HG03159 (cell line): ENCODE data around the gene SCAMP4.

Experiments
- ATAC-seq: cut with Tn5 transposase; IDR thresholded peaks from one replicate; pipeline ENCODE4 v1.9.1; 2021; ENCODE audit warnings: mild to moderate bottlenecking, moderate library complexity; ENCODE audit not compliant: unreplicated experiment

SCAMP4 gene

DNA sequence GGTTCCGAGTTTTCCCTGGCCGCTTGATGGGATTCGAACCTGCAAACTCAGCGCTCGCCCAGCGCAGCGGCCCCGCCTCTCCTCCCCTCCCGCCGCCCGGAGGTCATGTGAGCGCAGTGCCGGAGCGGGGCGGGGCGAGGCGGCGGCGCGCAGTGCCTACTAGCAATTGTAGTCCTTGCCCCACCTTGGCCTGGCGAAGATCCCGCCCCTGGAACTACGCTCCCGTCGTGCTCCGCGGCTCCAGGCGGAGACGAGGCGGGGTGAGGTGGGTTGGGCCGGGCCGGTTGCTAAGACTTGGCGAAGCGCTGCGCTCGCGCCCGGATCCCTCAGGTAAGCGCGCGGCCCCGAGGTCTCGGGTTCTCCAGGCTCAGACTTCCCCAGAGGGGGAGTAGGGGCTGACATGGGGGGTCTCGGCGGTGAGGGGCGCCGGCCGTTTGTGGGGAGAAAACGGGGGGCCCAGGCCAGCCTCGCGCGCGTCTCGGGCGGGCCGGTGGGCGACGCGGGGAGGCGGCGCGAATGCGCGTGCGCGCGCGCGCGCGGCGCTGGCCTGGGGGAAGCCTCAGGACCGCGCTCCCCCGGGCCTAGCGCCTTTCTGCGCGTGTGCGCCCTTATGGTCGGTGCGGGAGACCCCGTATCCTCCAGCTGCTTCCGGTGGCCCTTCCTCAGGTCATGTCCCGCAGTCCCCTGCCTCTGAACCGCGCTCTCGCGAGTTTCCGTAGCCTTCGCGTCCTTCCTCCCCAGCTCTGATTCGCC, at the start of gene SCAMP4, which contains the start of gene ADAT3:
TSS of gene SCAMP4 (plus strand) at position 290 of the 753 bp plus-strand sequence. CDS start 9,621 bp downstream, outside the sequence.
TSS of gene ADAT3 (plus strand) at position 290 of the 753 bp plus-strand sequence. CDS start 6,649 bp downstream, outside the sequence.
- peak; percentile 79 for ATAC-seq

- peak; percentile 5 for ATAC-seq
Measured at GRCh38 chr19:1855828-1856255, 49.4 kb upstream of the SCAMP4 start.

GRCh38 chr19:1856345-1856697, 48.9 kb upstream of the SCAMP4 start:
- ATAC-seq, result no peak

DNA sequence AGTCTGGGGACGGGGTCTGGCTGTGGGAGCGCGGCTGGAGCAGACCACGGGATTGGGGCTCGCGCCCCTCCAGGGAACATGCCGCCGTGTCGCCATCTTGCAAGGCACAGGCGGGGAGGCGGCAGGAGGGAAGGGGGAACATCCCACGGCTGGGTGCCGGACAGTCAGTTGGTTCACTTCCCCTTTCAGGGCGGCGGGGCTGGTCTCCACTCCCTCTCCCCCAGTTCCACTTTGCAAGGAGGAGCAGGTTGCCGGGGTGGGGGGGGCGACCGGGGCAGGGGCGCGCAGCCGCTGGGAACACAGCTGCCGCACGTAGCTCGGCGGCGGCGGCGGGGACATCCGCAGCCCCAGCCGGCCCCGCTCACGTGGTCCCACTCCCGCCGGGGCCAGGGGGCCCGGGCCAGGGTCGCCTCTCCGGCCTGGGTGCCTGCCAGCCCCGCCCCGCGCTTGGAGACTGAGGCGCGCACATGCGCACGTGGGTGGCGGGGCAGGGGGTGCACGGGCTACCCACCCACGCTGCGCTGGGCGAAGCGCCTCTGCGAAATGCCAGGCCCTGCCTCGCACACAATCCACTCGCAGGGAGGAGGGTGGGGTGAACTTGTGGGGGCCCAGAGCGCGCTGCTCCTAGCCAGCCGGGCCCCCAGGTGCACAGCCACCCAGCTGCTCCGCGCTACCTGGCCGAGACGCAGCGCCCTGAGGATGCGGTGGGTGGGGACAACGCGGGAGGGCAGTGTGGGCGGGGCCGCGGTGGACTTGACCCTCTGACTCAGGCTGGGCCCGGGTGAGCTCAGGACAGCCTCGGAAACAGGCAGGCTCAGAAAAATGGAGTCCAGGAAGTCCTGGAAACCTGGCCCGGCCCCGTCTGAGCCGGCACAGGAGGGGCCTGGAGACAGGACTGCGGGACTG, 48.2 kb upstream of the SCAMP4 start:
- peak; percentile 35 for ATAC-seq

DNA sequence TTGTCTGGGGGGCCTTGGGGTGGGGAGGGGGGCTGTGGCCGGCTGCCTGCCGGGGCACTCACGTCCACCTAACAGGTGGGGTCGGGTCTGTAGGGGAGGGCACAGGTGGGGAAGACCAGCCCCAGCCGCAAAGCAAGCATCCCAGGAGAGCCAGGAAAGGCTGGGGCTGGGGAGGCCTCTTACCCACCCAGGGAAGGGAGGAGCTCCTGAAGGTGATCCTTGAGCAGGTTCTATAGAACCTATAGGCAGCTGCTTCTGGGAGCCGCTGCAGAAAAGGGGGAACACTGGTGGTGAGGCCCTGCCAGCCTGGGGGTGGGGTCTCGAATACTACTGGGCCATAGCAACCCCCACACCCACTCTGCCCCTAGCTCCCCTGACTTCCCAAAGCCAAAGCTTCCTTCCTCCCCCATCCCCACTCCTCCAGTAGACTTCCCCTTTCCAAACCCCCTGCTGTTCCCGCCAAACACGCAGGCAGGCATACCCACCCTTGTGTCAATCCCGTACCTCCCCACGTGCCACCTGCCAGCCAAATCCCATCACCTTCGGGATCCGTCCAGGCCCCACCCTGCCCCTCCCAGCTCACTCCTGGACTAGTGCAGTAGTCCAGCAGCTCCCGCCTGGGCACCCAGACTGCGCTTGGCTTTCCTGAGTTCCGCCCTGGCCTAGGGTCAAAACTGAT, 47.4 kb upstream of the SCAMP4 start:
- ATAC-seq, result no peak

DNA sequence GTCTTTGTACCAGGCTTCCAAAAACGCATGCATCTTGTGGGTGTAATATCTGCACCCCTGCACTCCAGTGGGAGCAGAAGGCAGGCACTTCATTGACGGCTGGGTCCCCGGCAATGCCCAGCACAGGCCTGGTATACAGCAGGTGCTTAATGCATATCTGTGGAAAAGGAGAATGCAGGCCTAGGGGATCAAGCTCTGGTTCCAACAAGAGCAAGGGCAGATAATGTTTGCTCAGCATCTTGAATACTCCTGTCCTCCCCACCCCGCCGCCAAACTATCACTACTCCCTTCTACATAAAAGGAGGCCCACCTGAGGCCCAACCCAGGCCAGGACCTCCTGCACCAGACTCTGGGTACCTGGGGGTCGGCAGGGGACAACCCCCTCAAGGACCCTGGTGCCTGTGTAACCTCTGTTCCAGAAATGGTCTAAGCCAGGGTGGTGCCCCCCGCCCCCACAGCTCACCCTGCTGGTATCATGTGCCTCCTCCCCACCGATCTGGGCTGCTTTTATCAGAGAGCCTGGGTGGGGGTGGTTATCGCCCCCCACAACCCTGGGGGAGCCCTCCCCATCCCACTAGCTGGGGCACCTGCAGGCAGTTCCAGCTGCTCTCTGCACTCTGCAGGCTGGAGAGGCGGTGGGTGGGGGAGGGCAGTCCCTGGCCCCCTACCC, 46.7 kb upstream of the SCAMP4 start:
- no peak for ATAC-seq

- ATAC-seq, result no peak
Measured at GRCh38 chr19:1859331-1859781, 45.8 kb upstream of the SCAMP4 start.

DNA sequence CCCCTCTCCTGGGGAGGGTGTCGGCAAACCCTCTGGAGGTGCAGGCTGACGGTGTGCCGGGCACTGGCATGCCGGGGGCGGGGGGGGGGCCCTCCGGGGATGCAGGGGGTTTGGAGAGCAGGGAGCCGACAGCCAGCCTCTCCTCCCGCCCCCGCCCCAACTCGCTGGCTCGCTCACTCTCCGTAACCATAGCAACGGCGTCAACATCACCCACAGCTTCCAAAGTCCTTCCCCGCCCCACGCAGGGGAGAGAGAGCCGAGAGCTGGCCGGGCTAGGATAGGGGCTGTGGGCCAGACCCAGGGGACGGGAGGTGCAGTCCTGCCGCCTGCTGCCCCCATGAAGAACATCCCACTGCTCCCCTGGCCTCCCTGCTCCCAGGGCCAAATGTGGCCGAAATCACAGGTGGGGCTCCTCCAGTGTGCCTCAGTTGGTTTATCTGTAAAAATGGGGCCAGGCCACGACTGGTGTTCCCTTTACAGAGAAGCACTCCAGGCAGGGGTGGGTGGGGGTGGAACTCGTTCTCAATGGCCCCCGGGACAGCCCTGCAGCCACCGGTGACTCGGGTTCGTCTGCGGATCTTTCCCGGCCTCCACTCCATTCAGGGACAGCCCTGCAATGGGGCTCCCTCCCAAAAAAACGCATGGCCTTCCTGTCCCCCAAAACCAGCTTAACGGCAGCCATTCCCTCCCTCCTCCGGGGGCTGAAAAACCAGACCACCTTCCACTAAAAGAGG, 45.0 kb upstream of the SCAMP4 start:
- no peak for ATAC-seq

DNA sequence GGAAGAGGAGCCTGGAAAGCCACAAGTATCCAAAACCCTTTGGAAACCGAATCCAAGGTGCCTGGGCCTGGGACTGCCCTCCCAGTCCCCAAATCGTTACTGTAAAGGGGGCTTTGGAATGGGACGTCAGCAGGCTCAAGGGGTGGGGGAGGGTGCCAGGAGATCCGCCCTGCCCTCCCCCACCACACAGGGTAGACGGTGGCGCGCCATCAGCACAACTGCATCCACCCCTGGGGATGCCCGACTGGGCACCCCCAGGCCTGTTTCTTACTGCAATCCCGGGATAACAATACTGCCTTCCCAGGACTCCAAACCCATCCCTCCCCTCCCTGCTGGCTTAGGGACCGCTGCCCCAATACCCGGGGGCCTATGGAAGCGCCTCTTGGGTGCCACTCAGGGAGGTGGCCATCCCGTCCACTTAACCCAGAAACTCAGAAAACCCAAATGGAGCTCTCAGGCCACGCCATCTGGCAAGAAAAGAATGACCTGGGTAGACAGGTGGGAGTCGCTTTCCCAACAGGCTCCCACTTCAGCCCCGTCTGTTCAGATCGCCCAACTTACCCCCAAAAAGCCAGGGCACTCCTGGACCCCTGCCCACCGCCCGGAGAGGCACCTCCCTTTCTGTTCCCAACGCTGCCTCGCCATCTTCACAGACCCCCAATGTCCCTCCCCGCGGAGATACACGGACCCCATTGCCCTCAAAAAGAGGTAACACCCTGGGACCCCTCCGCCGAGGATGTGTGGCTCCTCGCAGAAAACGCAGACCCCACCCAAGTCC, 44.2 kb upstream of the SCAMP4 start:
- no peak for ATAC-seq

DNA sequence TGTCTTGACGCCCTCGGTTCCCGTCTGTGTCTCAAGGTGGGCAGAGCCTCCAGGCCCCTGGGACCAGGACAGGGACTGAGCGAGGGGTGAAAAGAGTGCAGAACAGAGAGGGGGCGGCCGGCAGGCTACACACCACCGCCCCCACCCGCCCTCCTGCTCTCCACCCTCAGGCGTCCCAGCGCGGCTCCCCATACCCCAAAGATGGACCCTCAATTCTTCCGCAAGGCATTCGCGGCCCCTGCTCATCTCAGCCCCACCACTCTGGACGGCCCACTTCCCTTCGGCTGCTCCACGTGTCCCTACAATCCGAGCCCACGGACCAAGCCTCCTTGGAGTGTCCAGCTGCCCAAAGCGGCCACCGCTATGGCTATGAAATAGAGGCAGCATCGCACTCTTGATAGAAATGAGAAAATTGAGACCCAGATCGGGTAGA, 43.6 kb upstream of the SCAMP4 start:
- no peak for ATAC-seq

GRCh38 chr19:1862068-1862423, 43.2 kb upstream of the SCAMP4 start:
- no peak for ATAC-seq

DNA sequence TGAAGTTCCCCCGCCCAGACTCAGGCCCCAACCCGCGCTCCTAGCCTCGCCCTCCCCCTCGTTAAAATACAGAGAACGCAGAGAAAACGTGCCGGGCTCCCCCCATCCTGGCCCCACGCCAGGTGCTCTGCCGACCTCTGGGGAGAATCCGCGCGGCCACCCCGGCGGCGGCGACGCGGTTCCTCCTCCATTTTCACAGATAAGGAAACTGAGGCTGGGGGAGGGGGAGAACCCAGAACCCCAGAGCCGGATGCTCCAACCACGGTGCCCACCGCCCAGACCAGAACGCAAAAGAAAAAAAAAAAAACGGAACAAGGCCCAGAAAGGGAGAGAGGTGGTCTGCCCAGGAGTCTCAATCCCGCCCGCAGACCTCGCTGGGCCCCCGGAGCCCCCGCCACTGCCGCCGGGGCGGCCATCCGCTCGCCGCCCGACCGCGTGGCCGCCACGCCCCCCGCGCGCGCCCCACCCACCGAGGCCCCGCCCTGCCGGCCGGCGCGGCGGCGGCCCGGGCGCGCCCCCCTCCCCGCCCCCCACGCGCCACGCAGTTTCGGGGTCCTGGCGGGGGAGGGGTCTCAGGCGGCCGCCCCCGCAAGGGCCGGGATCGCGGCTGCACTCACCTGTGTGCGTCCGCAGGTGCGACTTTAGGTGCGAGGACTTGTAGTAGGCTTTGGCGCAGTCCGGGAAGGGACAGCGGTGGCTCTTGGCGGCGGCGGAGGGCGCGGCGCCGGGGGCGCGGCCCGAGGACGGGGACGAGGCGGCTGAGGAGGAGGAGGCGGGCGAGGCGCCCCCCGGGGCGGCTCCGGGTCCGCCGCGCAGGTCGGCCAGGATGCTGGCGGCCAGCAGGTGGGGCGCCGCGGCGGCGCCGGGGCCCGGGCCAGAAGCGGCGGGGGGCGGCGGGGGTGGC, 42.5 kb upstream of the SCAMP4 start:
- peak; percentile 0 for ATAC-seq

- ATAC-seq, result peak; percentile 1
Measured at GRCh38 chr19:1863328-1863637, 41.9 kb upstream of the SCAMP4 start, which contains the start of gene KLF16. Gene KLF16 (minus strand): TSS chr19:1863579. CDS start chr19:1863497, 82 bp downstream.

DNA sequence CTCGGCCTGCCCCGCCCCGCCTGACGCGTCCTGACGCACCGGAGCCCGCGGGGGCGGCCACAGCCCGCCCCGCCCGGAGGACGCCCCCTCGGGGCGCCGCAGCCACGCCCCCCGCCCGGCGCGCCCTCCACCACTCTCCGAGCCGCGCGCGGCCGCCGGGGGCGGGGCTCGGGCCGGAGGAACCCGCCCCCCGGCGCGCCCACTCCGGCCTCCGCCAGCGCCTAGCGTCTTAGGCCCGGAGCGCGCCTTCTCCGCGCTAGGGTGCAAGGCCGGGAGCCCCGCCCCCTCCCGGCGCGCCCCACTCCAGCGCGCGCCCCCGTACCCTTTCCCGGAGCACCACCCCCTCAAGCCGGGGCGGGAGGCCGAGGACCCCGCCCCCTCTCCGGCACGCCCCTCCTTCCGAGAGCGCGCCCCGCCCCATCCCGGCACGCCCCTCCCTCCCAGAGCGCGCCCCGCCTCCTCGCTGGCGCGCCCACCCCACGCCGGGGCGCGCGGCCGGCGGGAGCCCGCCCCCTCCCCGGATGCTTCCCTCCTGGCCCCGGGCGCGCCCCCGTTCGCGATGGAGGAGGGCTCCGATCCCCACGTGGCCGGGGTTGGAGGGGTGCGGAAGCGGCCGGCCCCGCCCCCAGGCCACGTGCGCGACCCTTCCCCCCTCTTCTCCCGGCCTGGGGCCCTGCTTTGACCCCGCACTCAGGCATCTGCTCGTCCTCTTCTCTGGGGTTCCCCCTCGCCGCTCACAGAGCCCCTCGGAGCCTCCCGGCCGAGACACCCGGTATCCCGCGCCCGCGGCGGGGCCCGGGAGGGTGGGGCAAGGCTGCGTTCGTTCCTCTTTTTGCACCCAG, 41.3 kb upstream of the SCAMP4 start:
- ATAC-seq, result peak; percentile 50

DNA sequence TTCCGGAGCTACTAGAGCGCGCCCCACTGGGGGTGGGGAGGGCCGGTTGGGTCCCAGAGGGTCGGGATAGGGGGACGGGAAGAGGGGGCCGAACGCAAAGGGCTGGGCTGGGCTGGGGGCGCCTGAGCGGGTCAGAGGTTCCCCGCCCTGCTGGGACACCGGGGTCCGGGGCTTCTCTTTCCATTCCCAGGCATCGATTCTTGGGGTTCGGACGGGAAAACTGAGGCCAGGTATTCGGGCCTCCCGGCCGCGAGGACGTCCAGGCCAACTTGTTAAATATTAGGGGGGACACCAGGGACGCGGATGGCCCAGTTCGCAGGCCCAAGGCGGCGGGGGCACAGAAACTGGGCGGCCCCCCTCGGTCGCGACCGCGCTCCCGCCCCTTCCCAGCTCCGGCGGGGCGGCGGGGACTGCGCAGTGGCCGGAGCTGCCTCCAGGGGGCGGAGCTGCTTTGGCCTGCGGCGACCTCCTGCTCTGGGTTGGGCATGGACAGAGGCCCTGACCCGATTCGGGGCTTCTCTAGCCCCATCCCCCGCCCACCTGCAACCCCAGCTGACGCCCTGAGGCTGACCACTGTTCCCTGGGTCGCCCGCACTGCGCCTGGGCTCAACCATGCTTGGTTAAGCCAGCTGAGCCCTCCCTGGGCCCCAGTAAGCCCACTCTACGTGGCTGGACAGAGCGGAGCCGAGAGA, 40.6 kb upstream of the SCAMP4 start:
- ATAC-seq, result peak; percentile 33

DNA sequence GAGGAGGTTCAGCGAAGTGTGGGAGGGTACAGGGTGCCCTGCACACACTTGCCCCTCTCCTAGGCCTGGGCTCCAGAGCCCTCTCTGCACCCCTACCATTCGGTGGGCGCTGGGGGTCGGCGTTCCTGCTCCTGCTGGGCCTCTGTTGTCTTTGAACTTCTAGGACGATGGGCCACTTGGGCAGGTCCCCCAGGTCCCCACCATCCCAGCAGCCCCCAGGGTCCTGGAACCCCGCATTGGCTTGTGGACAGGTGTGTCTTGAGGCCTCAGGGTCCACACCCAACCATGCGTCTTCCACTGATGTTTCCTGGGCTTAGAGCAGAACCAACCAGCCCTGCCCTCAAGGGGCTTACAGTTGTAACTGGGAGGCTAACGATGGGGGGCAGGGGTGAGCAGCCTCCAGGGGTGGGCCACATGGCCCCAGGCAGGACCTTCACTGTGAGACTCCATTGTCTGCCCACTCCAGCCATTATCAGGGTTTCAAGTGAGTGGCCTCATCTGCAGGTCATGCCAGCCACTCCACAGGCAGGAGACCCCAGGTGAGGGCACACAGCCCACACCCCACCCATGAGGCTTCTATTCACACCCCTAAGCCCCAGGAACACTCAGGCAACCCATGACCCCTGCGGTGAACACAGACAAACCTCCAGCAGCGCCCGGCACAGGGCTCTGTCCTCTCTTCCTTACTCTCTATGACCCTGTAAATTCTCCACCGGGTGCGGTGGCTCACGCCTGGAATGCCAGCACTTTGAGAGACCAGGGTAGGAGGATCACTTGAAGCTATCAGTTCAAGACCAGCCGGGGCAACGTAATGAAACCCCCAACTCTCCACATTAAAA, 39.8 kb upstream of the SCAMP4 start:
- ATAC-seq, result no peak
